Lung (tissue), 12 donors: ENCODE measurements around the gene CNTNAP1. TPM values are rescaled to one million over a fixed set of nuclear protein-coding genes. Genes with fewer than 3 reads are reported as not detected.
A peak's percentile ranks its signal among the peaks of the same experiment; 100 is the strongest.

Experiments
- ATAC-seq: fragments of 200-7000 bp; cut with Tn5 transposase; one replicate; pipeline ENCODE4 v1.9.1; 2020; ENCODE audit warnings: moderate number of reproducible peaks; ENCODE audit not compliant: insufficient read depth, low FRiP score
- DNase-seq, 3 donors: peaks; one replicate each; pipeline ENCODE4 v3.0.0-alpha.2; 2013 to 2017
- H3K27ac ChIP-seq, 2 donors: one replicate each; pipeline ENCODE4 v1.5.1; 2013; ENCODE audit warnings: mild to moderate bottlenecking in 2 of 2, moderate library complexity in 2 of 2, control low read depth in 1 of 2, inconsistent platforms in 1 of 2, low read depth in 1 of 2, low read length in 1 of 2
- H3K27me3 ChIP-seq, 3 donors: one replicate each; pipeline ENCODE4 v1.5.1; 2013; ENCODE audit warnings: low read length in 2 of 3; ENCODE audit not compliant: control insufficient read depth in 3 of 3, insufficient read depth in 3 of 3
- H3K36me3 ChIP-seq, 4 donors: one replicate each; pipeline ENCODE4 v1.5.1; 2013; ENCODE audit warnings: low read length in 4 of 4, mild to moderate bottlenecking in 1 of 4, moderate library complexity in 1 of 4; ENCODE audit not compliant: control insufficient read depth in 4 of 4, insufficient read depth in 4 of 4
- H3K4me1 ChIP-seq, 5 donors: one replicate each; pipeline ENCODE4 v1.5.1; 2013; ENCODE audit warnings: low read length in 5 of 5, mild to moderate bottlenecking in 2 of 5, moderate library complexity in 1 of 5; ENCODE audit not compliant: control insufficient read depth in 5 of 5, insufficient read depth in 5 of 5
- H3K4me3 ChIP-seq: one replicate; pipeline ENCODE4 v1.5.1; 2013; ENCODE audit warnings: mild to moderate bottlenecking, control low read depth, moderate library complexity
- H3K9ac ChIP-seq, 2 donors: one replicate each; pipeline ENCODE4 v1.5.1; 2013; ENCODE audit warnings: low read length in 2 of 2, control low read depth in 1 of 2; ENCODE audit not compliant: insufficient read depth in 1 of 2
- H3K9me3 ChIP-seq, 4 donors: one replicate each; pipeline ENCODE4 v1.5.1; 2013; ENCODE audit warnings: low read length in 3 of 4, mild to moderate bottlenecking in 1 of 4, moderate library complexity in 1 of 4; ENCODE audit not compliant: control insufficient read depth in 4 of 4, insufficient read depth in 3 of 4
- WGBS, 2 donors: extraction: QIAGEN DNeasy Blood & Tissue Kit; methylation state at CpG; one replicate each; pipeline ENCODE4 v1.1.7; 2013; 5-methylcytosine and 5-hydroxymethylcytosine counted together
- polyA plus RNA-seq, 2 donors: library from polyadenylated mRNA; stranded (reverse); fragments of 200-250 nt; gene quantifications; one replicate each; pipeline ENCODE4 v1.2.1, GENCODE V29; 2013
- total RNA-seq, 2 donors: library from RNA; depleted of rRNA in 1 of 2; stranded (reverse); fragments of >200 nt in 1 of 2; gene quantifications; one replicate each; pipeline ENCODE4 v1.2.1, GENCODE V29; 2014 to 2021
- TF ChIP-seq, protein P1 (sequence below): IDR thresholded peaks from 2 replicates; pipeline ENCODE4 v1.5.1; 2012; ENCODE audit warnings: mild to moderate bottlenecking; ENCODE audit errors: control extremely low read depth, extremely low read depth
- donor health status: control.
- donor health status: control.
- donor health status: Bipolar disorder and iron deficiency.
- donor health status: healthy.
- donor health status: DM: yes; HTN: yes; CAD: no.

The CNTNAP1 gene
- total and polyA plus RNA-seq, 4 donors: 2.9 to 12.5 (median 7.6) TPM

DNA sequence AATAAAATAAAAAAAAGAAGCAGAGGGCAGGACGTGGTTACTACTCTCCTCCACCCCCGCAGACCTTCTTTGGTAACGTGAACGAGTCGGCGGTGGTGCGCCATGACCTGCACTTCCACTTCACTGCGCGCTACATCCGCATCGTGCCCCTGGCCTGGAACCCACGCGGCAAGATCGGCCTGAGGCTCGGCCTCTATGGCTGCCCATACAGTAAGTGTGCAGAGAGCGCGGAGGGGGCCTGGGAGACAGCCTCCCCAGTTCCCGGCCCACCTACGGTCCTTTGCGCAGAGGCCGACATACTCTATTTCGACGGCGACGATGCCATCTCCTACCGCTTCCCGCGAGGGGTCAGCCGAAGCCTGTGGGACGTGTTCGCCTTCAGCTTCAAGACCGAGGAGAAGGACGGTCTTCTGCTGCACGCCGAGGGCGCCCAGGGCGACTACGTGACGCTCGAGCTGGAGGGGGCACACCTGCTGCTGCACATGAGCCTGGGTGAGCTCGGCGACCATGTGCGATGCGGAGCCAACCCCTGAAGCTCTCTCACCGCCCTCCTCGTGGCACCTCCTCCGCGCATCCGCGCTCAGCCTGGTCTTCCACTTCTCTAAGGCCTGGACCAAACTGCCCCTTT lies 2.7 kb downstream of the CNTNAP1 start:
- Histone ChIP-seq H3K4me1 (peaks cover 3 to 37% (median 13%) of the 10 kb centered on the region in 5 donors), H3K36me3 (peaks cover 0 to 1% (median 0%) of the 10 kb centered on the region in 4 donors), H3K9me3 (no peaks in the 10 kb centered on the region), H3K4me3 (no peak overlapping the region), H3K27me3 (peaks cover 0 to 58% (median 35%) of the 10 kb centered on the region in 3 donors), H3K9ac (no peak overlapping the region), H3K27ac (no peak overlapping the region)
- peak in 1 of 3 donors; percentile 25 for DNase-seq
- TF ChIP-seq, protein P1, sequence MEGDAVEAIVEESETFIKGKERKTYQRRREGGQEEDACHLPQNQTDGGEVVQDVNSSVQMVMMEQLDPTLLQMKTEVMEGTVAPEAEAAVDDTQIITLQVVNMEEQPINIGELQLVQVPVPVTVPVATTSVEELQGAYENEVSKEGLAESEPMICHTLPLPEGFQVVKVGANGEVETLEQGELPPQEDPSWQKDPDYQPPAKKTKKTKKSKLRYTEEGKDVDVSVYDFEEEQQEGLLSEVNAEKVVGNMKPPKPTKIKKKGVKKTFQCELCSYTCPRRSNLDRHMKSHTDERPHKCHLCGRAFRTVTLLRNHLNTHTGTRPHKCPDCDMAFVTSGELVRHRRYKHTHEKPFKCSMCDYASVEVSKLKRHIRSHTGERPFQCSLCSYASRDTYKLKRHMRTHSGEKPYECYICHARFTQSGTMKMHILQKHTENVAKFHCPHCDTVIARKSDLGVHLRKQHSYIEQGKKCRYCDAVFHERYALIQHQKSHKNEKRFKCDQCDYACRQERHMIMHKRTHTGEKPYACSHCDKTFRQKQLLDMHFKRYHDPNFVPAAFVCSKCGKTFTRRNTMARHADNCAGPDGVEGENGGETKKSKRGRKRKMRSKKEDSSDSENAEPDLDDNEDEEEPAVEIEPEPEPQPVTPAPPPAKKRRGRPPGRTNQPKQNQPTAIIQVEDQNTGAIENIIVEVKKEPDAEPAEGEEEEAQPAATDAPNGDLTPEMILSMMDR: no peak
- no peak for ATAC-seq
- 84 to 92% methylated on average over 50 of the region's 50 CpGs for WGBS, 2 donors

DNA sequence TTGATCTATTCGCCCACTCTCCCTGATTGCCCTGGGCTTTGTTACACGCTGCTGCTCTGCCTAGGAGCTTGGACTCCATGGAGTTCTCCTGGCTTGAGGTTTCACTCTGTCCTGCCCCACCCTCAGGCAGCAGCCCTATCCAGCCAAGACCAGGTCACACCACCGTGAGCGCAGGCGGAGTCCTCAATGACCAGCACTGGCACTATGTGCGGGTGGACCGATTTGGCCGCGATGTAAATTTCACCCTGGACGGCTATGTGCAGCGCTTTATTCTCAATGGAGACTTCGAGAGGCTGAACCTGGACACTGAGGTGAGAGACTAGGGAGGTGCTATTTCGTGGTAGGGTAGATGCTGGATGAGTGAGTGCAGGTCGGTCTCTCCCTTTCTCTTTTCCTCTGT lies 3.5 kb downstream of the CNTNAP1 start:
- no peak for ATAC-seq
- WGBS, 2 donors: 90 to 91% methylated on average over 14 of the region's 14 CpGs

DNA sequence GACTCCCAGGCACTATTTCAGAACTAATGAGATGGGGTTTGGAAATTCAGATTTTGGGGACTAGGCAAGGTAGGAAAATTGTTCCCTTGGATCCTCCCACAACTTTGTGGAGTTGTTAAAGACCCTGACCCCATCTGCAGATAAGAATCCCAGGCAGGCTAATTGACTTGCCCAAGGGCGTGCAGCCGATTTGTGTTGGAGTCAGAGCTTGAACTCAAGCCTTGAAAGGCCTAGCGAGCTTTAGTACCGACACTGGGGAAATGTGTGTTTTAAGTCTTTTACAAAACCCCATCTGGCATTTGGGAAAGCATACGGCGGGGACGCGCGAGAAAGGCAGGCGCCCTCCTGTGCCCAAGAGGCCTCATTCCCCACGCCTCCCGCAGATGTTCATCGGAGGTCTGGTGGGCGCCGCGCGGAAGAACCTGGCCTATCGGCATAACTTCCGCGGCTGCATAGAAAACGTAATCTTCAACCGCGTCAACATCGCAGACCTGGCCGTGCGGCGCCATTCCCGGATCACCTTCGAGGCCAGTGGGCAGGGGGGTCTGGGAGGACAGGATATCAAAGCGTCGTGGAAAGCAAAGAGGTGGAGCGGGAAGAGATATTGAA lies 4.3 kb downstream of the CNTNAP1 start:
- TF ChIP-seq, protein P1: no peak
- no peak for ATAC-seq
- no peak for DNase-seq
- Histone ChIP-seq H3K9ac (no peak overlapping the region), H3K27ac (no peak overlapping the region), H3K36me3 (peaks cover 0 to 6% (median 0%) of the 10 kb centered on the region in 4 donors), H3K4me3 (no peak overlapping the region), H3K9me3 (no peaks in the 10 kb centered on the region), H3K27me3 (peaks cover 0 to 52% (median 32%) of the 10 kb centered on the region in 3 donors), H3K4me1 (peaks cover 0 to 31% (median 8%) of the 10 kb centered on the region in 5 donors)
- WGBS, 2 donors: 88 to 89% methylated on average over 32 of the region's 32 CpGs

More for the DNA sequence above, 3.5 kb downstream of the CNTNAP1 start:
- Histone ChIP-seq H3K9me3 (no peaks in the 10 kb centered on the region), H3K27ac (no peak overlapping the region), H3K27me3 (peaks cover 0 to 55% (median 35%) of the 10 kb centered on the region in 3 donors), H3K4me1 (peaks cover 3 to 31% (median 10%) of the 10 kb centered on the region in 5 donors), H3K4me3 (no peak overlapping the region), H3K9ac (no peak overlapping the region), H3K36me3 (peaks cover 0 to 1% (median 0%) of the 10 kb centered on the region in 4 donors)
- no peak for DNase-seq
- TF ChIP-seq, protein P1: no peak
